SK-N-SH (cell line): ENCODE measurements around the gene ASB7. TPM values are rescaled to one million over a fixed set of nuclear protein-coding genes. Genes with fewer than 3 reads are reported as not detected.
A peak's percentile ranks its signal among the peaks of the same experiment; 100 is the strongest.

Experiments used
- CTCF ChIA-PET: fragments of 300-600, 350-600 bp; formaldehyde crosslinking; extraction: SDS; loops from one replicate; lab custom pipeline; 2021; lab: Yijun Ruan, JAX
- POLR2A ChIA-PET: fragments of 350-600 bp; sonication (Branson Sonifier 250); formaldehyde crosslinking; extraction: SDS; loops from one replicate; lab custom pipeline; 2020; ENCODE audit warnings: antibody characterized with exemption, inconsistent platforms; lab: Yijun Ruan, JAX
- DNase-seq: peaks from one replicate; pipeline ENCODE4 v3.0.0; 2012
- H2AFZ ChIP-seq: fragments of 200-600 bp; sonication (generic); 2 replicates; pipeline ENCODE4 v1.8.1; 2016; ENCODE audit warnings: antibody characterized with exemption, mild to moderate bottlenecking, low read depth
- H3F3A ChIP-seq: fragments of 200-600 bp; sonication (generic); replicated peaks from 2 replicates; pipeline ENCODE3; 2016; ENCODE audit warnings: antibody characterized with exemption, mild to moderate bottlenecking; ENCODE audit not compliant: insufficient read depth
- H3K27ac ChIP-seq, 2 experiments: fragments of 200-500 bp in 1 of 2; fragments of 200-600 bp in 1 of 2; sonication (Bioruptor generic) in 1 of 2; sonication (generic), shearing (Covaris generic) in 1 of 2; 2 replicates each; pipeline versions ENCODE4 v1.5.1 to v1.6.1; 2014 to 2016; ENCODE audit warnings: low read depth in 2 of 2, inconsistent platforms in 1 of 2, low read length in 1 of 2, mild to moderate bottlenecking in 1 of 2, mixed read lengths in 1 of 2
- H3K27me3 ChIP-seq: fragments of 200-600 bp; sonication (generic), shearing (Covaris generic); 2 replicates; pipeline ENCODE4 v1.6.1; 2016; ENCODE audit warnings: mixed run types; ENCODE audit not compliant: insufficient read depth
- H3K36me3 ChIP-seq, 2 experiments: fragments of 200-500 bp in 1 of 2; fragments of 200-600 bp in 1 of 2; sonication (Bioruptor generic) in 1 of 2; sonication (generic) in 1 of 2; replicated peaks in 1 of 2; 2 replicates each; pipeline versions ENCODE3 to v1.5.1; 2014 to 2016; ENCODE audit warnings: low read length in 1 of 2, mild to moderate bottlenecking in 1 of 2; ENCODE audit not compliant: insufficient read depth in 2 of 2, control insufficient read depth in 1 of 2
- H3K4me1 ChIP-seq, 2 experiments: fragments of 200-500 bp in 1 of 2; fragments of 200-600 bp in 1 of 2; sonication (Bioruptor generic) in 1 of 2; sonication (generic), shearing (Covaris generic) in 1 of 2; 2 replicates each; pipeline versions ENCODE4 v1.5.1 to v1.6.1; 2014 to 2016; ENCODE audit warnings: low read depth in 1 of 2, low read length in 1 of 2, mixed run types in 1 of 2; ENCODE audit not compliant: insufficient read depth in 2 of 2, control insufficient read depth in 1 of 2
- H3K4me2 ChIP-seq: fragments of 200-600 bp; sonication (generic), shearing (Covaris generic); 2 replicates; pipeline ENCODE4 v1.6.1; 2017; ENCODE audit warnings: mixed run types
- H3K4me3 ChIP-seq, 2 experiments: fragments of 200-500 bp in 1 of 2; fragments of 200-600 bp in 1 of 2; sonication (Bioruptor generic) in 1 of 2; sonication (generic), shearing (Covaris generic) in 1 of 2; 2 replicates each; pipeline versions ENCODE4 v1.5.1 to v1.8.1; 2014 to 2016; ENCODE audit warnings: low read depth in 2 of 2, inconsistent platforms in 1 of 2, low read length in 1 of 2, mild to moderate bottlenecking in 1 of 2, mixed read lengths in 1 of 2, moderate library complexity in 1 of 2
- H3K79me2 ChIP-seq: fragments of 200-600 bp; sonication (generic); 2 replicates; pipeline ENCODE4 v1.8.1; 2017; ENCODE audit warnings: mild to moderate bottlenecking; ENCODE audit not compliant: insufficient read depth
- H3K9ac ChIP-seq: fragments of 200-600 bp; sonication (generic); 2 replicates; pipeline ENCODE4 v1.6.1; 2017; ENCODE audit warnings: mixed run types
- H3K9me2 ChIP-seq: fragments of 200-600 bp; sonication (generic); 2 replicates; pipeline ENCODE4 v1.6.1; 2017; ENCODE audit warnings: mixed run types
- H3K9me3 ChIP-seq: fragments of 200-600 bp; sonication (generic); 2 replicates; pipeline ENCODE4 v1.6.1; 2017; ENCODE audit warnings: mixed run types, mild to moderate bottlenecking, moderate library complexity
- H4K20me1 ChIP-seq: fragments of 200-600 bp; sonication (generic); 2 replicates; pipeline ENCODE4 v1.6.1; 2017; ENCODE audit warnings: mild to moderate bottlenecking, mixed run types; ENCODE audit not compliant: insufficient read depth
- CTCF ChIP-seq: fragments of 200-600 bp; sonication (generic); IDR thresholded peaks from 2 replicates; pipeline ENCODE4 v1.6.1; 2017; ENCODE audit warnings: antibody characterized with exemption, mild to moderate bottlenecking, moderate library complexity
- EZH2phosphoT487 ChIP-seq: fragments of 200-600 bp; sonication (generic); IDR thresholded peaks from 2 replicates; pipeline ENCODE4 v1.6.1; 2017; ENCODE audit warnings: low read depth, mixed run types, mild to moderate bottlenecking, antibody characterized with exemption, moderate library complexity, borderline replicate concordance
- GABPA ChIP-seq: IDR thresholded peaks from 2 replicates; pipeline ENCODE4 v1.4.0; 2012; ENCODE audit warnings: low read depth, mild to moderate bottlenecking
- IRF3 ChIP-seq: fragments of 150-350 bp; IDR thresholded peaks from 2 replicates; pipeline ENCODE4 v1.6.1; 2016; ENCODE audit warnings: mild to moderate bottlenecking, low read depth, low read length
- JUND ChIP-seq: IDR thresholded peaks from 2 replicates; pipeline ENCODE4 v1.4.0; 2012
- RAD21 ChIP-seq: IDR thresholded peaks from 2 replicates; pipeline ENCODE4 v1.6.1; 2012; ENCODE audit warnings: mild to moderate bottlenecking, low read length
- REST ChIP-seq: IDR thresholded peaks from 2 replicates; pipeline ENCODE4 v1.6.1; 2012; ENCODE audit warnings: mild to moderate bottlenecking, low read depth, low read length, moderate library complexity
- SIN3A ChIP-seq: IDR thresholded peaks from 2 replicates; pipeline ENCODE4 v1.6.1; 2012; ENCODE audit warnings: low read depth, mild to moderate bottlenecking, low read length, moderate library complexity, borderline replicate concordance
- SMC3 ChIP-seq: IDR thresholded peaks from 2 replicates; pipeline ENCODE4 v1.6.1; 2012; ENCODE audit warnings: low read depth, low read length, improper control_type of control experiment
- TEAD4 ChIP-seq: IDR thresholded peaks from 2 replicates; pipeline ENCODE4 v1.4.0; 2012; ENCODE audit warnings: mild to moderate bottlenecking, borderline replicate concordance; ENCODE audit not compliant: insufficient read depth
- WGBS: methylation state at CpG from one replicate; pipeline ENCODE4 v1.1.6; 2017; ENCODE audit warnings: low lambda C conversion rate; 5-methylcytosine and 5-hydroxymethylcytosine counted together
- polyA plus RNA-seq, 3 experiments: library from polyadenylated mRNA; depleted of rRNA; stranded (reverse); fragments of >200 nt; gene quantifications; 2 replicates each; pipeline ENCODE4 v1.2.3, GENCODE V29; 2012

The ASB7 gene
- polyA plus RNA-seq, 1 of the 3 experiments (the other 2 are of a cell fraction) = 6.1 TPM

GRCh38 chr15:100623301-100623700 is 20.9 kb downstream of the ASB7 start (continued):
- TF ChIP-seq GABPA (no peak), EZH2phosphoT487 (no peak), IRF3 (no peak), JUND (no peak)

GRCh38 chr15:100627789-100628395 is 25.5 kb downstream of the ASB7 start:
- Histone ChIP-seq H4K20me1 (no peaks in the 10 kb centered on the region), H3K4me2 (no peak overlapping the region), H3K9ac (no peak overlapping the region), H3K9me2 (no peaks in the 10 kb centered on the region), H3K27ac (no peak overlapping the region), H3K9me3 (no peaks in the 10 kb centered on the region), H3K36me3 (peaks cover 25 to 31% of the 10 kb centered on the region in 2 experiments), H3K4me1 (peaks cover 0 to 7% of the 10 kb centered on the region in 2 experiments; a peak in 1 of 4 replicates), H3K4me3 (no peak overlapping the region), H3K79me2 (peaks cover 19% of the 10 kb centered on the region), H3F3A (peaks cover 10% of the 10 kb centered on the region), H2AFZ (no peak overlapping the region), H3K27me3 (no peaks in the 10 kb centered on the region)
- ChIA-PET CTCF (interaction anchor here (0.7 to 1.7 kb wide), 16 partner anchors 8 to 388 kb away, joined by 3 to 30 read pairs (median 4); partner anchors contain the start of gene LRRK1), POLR2A (no interaction called here)
- no peak for TF ChIP-seq EZH2phosphoT487
- no peak for TF ChIP-seq TEAD4
- peak; percentile 83 for TF ChIP-seq CTCF
- no peak for TF ChIP-seq SIN3A
- peak; percentile 94 for TF ChIP-seq RAD21
- peak; percentile 83 for TF ChIP-seq SMC3
- TF ChIP-seq REST = no peak
- DNase-seq = peak; percentile 75
- 31% methylated on average over 6 of the region's 6 CpGs for WGBS
